HepG2 (cell line): ENCODE measurements around the gene MRPS18C. TPM values are rescaled to one million over a fixed set of nuclear protein-coding genes. Genes with fewer than 3 reads are reported as not detected.

Source experiments
- ARID4A ChIP-seq: sonication (generic); formaldehyde crosslinking; IDR thresholded peaks from 2 replicates; pipeline ENCODE4 v1.5.0; 2020; ENCODE audit warnings: mild to moderate bottlenecking, missing genetic modification reagents, borderline replicate concordance
- HNF4G ChIP-seq, 2 experiments: sonication (generic) in 1 of 2; formaldehyde crosslinking in 1 of 2; IDR thresholded peaks; 2 replicates each; pipeline versions ENCODE4 v1.4.0 to v1.6.1; 2011 to 2020; ENCODE audit warnings: borderline replicate concordance in 2 of 2, low read depth in 2 of 2, mild to moderate bottlenecking in 2 of 2, low read length in 1 of 2, missing genetic modification reagents in 1 of 2, moderate library complexity in 1 of 2
- MXD4 ChIP-seq: IDR thresholded peaks from 2 replicates; pipeline ENCODE4 v1.6.1; 2016; ENCODE audit warnings: mild to moderate bottlenecking, missing biosample characterization, missing genetic modification reagents
- NFE2 ChIP-seq: sonication (generic); formaldehyde crosslinking; IDR thresholded peaks from 2 replicates; pipeline ENCODE4 v1.4.0; 2020; ENCODE audit warnings: missing genetic modification reagents
- PATZ1 ChIP-seq: sonication (generic); formaldehyde crosslinking; IDR thresholded peaks from 2 replicates; pipeline ENCODE4 v1.4.0; 2020; ENCODE audit warnings: missing genetic modification reagents
- PCBP2 ChIP-seq: fragments of 200-400 bp; formaldehyde crosslinking; optimal IDR thresholded peaks from 2 replicates; pipeline ENCODE3; 2018; ENCODE audit warnings: low read length, low read depth; ENCODE audit not compliant: poor library complexity, severe bottlenecking
- PITX1 ChIP-seq: sonication (generic); formaldehyde crosslinking; IDR thresholded peaks from 2 replicates; pipeline ENCODE4 v1.5.1; 2020; ENCODE audit warnings: mild to moderate bottlenecking, missing genetic modification reagents
- POLR2G ChIP-seq: fragments of 200-400 bp; formaldehyde crosslinking; IDR thresholded peaks from 2 replicates; pipeline ENCODE4 v1.6.1; 2018; ENCODE audit warnings: mild to moderate bottlenecking, low read depth, low read length, moderate library complexity
- REST ChIP-seq, 2 experiments: IDR thresholded peaks; 2 replicates each; pipeline ENCODE4 v1.6.1; 2011 to 2012; ENCODE audit warnings: low read length in 2 of 2, borderline replicate concordance in 1 of 2, low read depth in 1 of 2, mild to moderate bottlenecking in 1 of 2, moderate library complexity in 1 of 2
- ZIK1 ChIP-seq: sonication (generic); formaldehyde crosslinking; IDR thresholded peaks from 2 replicates; pipeline ENCODE4 v1.5.0; 2020; ENCODE audit warnings: mild to moderate bottlenecking, low read depth, missing genetic modification reagents, borderline replicate concordance
- ZKSCAN5 ChIP-seq: sonication (generic); formaldehyde crosslinking; IDR thresholded peaks from 2 replicates; pipeline ENCODE4 v1.5.1; 2020; ENCODE audit warnings: mild to moderate bottlenecking, missing genetic modification reagents
- ZNF263 ChIP-seq: sonication (generic); formaldehyde crosslinking; IDR thresholded peaks from 2 replicates; pipeline ENCODE4 v1.4.0; 2020; ENCODE audit warnings: missing genetic modification reagents
- polyA plus RNA-seq, 8 experiments: library from polyadenylated mRNA; depleted of rRNA in 3 of 8; stranded (reverse) in 7 of 8; unstranded in 1 of 8; fragments of >200 nt; fragmentation: Illumina TruSeq in 4 of 8; extraction: Trizol in 4 of 8; gene quantifications; 2 replicates each; pipeline versions ENCODE4 v1.2.1 to v1.2.3, GENCODE V29; 2011 to 2016; ENCODE audit warnings: low read depth in 4 of 8, missing spikeins in 1 of 8, mixed read lengths in 1 of 8; ENCODE audit not compliant: insufficient read depth in 1 of 8
- total RNA-seq, 5 experiments: library from RNA; depleted of rRNA; stranded (reverse); fragments of >200 nt; fragmentation: Illumina TruSeq; extraction: Trizol; gene quantifications; 2 replicates each; pipeline ENCODE4 v1.2.3, GENCODE V29; 2016; ENCODE audit warnings: low read depth in 1 of 5
- TF ChIP-seq, protein P1 (sequence below): sonication (generic); formaldehyde crosslinking; IDR thresholded peaks from 2 replicates; pipeline ENCODE4 v1.4.0; 2020; ENCODE audit warnings: missing genetic modification reagents

Gene MRPS18C
- total and polyA plus RNA-seq, 2 of the 13 experiments (the other 11 are each of a cell fraction or from before 2014, with no cell fraction given), result 45.4 to 124 TPM

GRCh38 chr4:83484500-83485461 is 28.9 kb downstream of the MRPS18C start, which contains the start of gene ABRAXAS1 (continued):
- TF ChIP-seq, protein P1, sequence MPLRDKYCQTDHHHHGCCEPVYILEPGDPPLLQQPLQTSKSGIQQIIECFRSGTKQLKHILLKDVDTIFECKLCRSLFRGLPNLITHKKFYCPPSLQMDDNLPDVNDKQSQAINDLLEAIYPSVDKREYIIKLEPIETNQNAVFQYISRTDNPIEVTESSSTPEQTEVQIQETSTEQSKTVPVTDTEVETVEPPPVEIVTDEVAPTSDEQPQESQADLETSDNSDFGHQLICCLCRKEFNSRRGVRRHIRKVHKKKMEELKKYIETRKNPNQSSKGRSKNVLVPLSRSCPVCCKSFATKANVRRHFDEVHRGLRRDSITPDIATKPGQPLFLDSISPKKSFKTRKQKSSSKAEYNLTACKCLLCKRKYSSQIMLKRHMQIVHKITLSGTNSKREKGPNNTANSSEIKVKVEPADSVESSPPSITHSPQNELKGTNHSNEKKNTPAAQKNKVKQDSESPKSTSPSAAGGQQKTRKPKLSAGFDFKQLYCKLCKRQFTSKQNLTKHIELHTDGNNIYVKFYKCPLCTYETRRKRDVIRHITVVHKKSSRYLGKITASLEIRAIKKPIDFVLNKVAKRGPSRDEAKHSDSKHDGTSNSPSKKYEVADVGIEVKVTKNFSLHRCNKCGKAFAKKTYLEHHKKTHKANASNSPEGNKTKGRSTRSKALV, result peak; percentile 74
- TF ChIP-seq MXD4 (CRISPR knock-in tag) (peak; percentile 57; the same call in 1 of the 2 replicates), HNF4G (IDR thresholded peaks at IDR 0.05; ENCODE audit: borderline replicate concordance, low read depth, low read length) (peak; percentile 18; the same call in 1 of the 2 replicates), HNF4G (CRISPR knock-in tag; IDR thresholded peaks at IDR 0.05; ENCODE audit: borderline replicate concordance, low read depth) (peak; percentile 27), ARID4A (CRISPR knock-in tag) (peak; percentile 92), REST (IDR thresholded peaks at IDR 0.05; ENCODE audit: borderline replicate concordance in 1 of 2, low read depth in 1 of 2, low read length in 2 of 2) (peak in 1 of 2 experiments; percentile 29; a peak in 1 of 4 replicates), ZIK1 (peak; percentile 86), ZNF263 (CRISPR knock-in tag) (peak; percentile 57; the same call in 1 of the 2 replicates), POLR2G (peak; percentile 85), PITX1 (CRISPR knock-in tag) (no peak), PATZ1 (CRISPR knock-in tag) (peak; percentile 41; the same call in 1 of the 2 replicates), NFE2 (CRISPR knock-in tag) (no peak), ZKSCAN5 (no peak), PCBP2 (no peak)
